ENCODE measurements around the gene FUS.
"Not testable (repeated sequence)": the region's sequence is repeated elsewhere in the genome, so short reads cannot be mapped to it uniquely, and the experiment has no call there.

Gene FUS

DNA sequence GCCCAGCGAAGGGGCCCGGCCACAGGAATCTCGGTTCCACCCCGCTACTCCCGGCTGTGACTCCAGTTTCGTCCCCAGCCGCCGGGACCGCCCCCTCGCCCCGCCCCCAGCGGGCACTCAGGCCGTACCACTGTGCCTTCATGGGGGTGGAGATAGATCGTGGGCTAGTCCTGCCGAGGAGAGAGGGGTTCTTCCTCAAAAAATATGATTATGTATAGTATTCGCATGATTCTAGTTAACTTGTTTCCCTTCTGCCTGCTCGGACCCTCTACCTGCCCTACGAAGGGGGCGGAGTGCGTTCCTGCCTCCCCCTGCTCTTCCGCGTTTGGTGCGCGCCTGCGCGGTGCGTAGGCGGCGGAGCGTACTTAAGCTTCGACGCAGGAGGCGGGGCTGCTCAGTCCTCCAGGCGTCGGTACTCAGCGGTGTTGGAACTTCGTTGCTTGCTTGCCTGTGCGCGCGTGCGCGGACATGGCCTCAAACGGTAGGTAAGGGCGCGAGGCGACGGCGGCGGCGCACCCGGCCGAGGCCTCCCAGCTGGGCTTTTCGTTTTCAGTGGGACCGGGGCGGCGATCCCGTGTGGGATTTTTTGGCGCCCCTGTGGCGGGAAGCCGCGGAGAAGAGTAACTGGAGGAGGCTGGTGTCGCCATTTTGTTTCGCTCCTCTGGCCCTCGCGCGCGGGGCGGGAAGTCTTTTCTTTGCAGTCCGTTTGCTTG lies at the start of gene FUS:
Gene FUS (plus strand): TSS at position 393 of the 713 bp plus-strand sequence. CDS start 76 bp downstream, at position 469.
- DNase-seq = peak; percentile 83 to 84

DNA sequence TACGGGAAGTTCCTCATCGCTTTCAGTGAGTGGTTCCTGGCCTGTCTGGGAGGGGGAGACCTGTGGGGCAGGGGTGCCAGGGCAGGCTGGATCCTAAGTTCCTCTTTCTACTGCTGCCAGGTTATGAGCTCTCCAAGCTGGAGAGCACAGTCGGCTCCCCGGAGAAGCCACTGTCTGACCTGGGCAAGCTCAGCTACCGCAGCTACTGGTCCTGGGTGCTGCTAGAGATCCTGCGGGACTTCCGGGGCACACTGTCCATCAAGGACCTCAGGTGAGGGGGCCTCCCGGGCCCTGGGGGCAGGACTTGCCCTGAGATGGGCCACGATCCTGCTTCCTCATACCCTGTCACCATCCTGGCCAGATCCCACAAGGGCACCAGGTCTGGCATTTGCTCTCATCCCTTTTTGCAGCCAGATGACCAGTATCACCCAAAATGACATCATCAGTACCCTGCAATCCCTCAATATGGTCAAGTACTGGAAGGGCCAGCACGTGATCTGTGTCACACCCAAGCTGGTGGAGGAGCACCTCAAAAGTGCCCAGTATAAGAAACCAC lies 49.5 kb upstream of the FUS start:
- DNase-seq = peak; percentile 67 to 73

DNA sequence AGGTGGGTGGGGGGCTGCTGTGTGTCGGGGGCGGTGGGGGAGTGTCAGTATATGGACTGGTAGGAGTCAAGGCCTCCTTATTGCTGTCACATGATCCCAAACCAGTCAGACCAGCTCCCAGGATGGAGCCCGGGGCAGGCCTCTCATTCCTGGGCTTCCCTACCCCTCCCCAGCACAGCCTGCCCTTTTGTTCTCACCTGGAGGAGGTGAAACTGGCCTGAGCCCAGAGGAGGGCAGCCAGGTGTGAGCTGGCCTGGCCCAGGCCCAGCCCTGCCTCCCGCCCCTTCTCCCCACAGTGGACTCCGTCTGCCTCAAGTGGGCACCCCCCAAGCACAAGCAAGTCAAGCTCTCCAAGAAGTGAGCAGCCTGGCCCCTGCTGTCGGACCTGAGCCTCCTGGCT lies 49.0 kb upstream of the FUS start:
- DNase-seq = no peak

DNA sequence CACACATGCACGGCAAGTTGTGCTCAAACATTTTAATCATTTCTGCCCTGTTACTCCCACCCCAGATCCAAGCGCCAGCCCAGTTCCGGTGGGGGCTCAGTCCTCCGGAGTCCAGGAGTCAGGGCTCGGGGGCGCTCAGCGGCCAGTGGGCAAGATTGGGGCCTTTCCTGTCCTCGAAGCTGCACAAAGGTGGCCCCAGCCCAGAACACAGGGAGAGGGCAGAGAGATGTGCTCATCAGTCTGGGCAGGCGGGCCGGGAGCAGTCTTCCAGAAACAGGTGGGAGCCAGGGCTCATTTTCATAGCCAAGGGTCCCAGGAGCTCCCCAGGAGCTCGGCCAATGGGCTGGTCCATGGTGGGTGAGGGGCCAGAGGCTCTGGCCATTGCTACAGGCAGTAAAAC lies 48.5 kb upstream of the FUS start:
- DNase-seq = no peak

DNA sequence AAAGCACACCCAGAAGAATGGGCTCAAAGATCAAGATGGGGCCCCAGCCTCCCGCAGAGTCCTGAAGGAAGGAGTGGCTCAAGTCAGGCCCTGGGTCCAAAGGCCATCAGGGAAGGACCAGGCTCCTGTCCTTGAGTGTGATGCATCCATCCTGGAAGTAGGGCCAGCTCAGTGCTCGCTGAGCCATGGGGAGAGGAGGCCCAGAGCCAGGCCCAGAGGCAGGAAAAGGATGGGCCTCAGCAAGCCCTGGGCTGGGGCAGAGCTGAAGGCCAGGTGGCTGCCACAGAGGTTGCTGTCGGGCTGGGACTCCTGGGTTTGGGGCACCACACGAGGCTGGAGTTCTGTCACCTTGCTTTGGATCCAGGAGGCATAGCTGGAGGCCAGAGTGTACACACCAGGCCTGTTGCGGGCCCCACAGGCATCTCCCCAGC lies 48.1 kb upstream of the FUS start:
- DNase-seq = no peak

DNA sequence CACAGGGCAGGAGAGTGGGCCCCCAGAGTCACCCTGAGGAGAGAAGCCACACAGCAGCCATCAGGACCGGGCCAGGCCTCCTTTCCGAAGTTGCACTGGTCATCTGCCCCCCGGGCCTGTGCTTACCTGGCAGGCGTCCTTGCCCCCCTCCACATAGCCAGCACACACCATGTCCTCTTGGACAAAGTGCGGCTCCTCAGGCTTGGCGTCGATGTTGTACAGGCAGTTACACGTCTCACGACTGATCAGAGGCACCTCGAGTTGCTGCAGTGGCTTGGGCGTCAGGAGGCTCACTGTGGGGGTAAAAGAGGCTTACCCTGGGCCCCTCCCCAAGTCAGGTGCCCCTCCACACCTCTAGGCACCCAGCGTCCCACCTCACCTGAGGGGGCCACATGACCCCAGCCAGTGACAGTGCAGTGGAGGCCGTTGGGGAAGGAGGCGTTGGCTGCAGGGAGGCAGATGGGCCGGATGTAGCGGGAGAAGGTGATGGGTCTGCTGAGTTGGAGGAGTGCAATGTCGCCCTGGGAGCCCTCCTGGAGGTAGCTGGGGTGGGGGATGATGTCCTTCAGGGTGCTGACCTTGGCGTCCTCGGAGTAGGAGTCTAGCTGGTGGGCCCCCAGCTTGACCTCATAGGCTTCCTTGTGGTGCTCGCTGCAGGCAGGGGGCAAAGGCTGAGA lies 47.5 kb upstream of the FUS start:
- DNase-seq = no peak

DNA sequence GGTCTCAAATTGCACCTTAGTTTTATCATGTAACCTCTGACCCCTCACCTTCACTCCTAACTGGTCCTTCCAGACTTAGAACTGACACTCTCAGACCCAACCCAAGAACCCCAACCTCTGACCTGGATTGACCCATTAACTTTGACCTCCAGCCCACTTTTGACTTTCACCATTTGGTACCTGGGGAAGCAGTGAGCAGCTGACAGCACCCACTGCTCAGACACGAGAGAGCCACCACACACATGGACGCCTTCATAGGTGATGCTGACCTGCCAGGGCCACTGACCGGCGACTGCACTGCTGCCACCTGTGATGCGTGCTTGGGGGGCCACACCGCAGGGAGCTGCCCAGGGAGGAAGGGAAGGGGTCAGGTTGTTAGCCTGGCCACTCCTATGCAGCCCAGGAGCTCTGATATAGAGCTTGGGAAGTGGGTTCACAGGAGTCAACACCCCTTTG lies 46.9 kb upstream of the FUS start:
- DNase-seq = no peak

DNA sequence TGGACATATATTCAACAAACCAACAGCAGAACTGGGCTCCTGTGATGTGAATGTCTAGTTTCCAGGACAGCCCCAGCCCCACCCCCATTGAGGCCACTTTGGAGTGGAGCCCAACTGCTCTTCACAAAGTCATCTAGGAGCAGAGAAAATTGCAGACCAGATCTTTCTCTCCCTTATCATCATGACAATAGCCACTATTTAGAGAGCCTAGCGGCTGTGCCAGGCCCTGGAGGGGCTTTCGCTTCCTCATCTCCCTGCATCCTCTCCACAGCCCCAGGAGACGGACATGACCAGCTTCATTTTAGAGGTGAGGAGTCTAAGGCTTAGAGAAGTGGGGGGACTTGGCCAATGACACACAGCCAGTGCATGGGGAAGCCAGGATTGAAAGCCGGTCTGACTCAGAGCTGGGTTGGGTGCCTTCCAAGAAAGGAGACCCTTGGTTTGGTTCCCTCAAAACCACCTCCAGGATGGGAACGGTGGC lies 45.8 kb upstream of the FUS start:
- DNase-seq = no peak

DNA sequence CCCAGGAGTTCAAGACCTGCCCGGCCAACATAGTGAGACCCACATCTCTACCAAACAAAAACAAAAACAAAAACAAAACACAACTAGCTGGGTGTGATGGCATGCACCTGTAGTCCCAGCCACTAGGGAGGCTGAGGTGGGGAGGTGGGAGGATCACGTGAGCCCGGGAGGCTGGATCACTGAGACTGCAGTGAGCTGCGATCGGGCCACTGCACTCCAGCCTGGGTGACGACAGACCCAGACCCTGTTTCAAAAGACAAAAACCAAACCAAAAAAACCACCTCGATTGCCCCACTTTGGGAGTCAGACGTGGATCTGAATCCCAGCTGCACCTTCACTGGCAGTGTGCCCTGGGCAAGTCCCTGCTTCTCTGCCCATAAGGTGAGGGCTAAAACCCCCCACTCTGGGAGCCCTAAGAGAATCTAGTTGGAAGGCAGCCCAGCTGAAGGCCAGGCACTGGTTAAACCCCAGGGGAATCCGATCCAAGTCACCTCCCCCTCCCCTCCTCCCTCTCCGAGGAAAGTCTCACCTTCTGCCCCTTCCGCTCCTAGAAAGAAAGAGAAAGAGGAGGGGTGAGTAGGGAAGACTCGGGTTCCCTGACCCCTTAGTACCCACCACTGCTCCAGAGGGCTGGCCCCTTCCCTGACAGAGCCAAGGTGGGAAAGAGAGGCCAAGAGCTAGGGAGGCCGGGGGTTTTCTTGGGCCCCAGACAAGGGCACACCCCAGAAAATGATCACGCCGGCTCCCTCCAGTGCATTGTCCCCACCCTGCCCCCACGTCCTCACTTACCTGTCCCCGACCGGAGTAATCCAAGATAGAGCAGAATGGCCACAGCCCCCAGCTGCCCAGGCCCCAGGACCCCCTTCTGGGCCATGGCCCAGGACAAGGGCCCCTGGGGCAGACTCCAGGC lies 45.1 kb upstream of the FUS start:
- no peak for DNase-seq

DNA sequence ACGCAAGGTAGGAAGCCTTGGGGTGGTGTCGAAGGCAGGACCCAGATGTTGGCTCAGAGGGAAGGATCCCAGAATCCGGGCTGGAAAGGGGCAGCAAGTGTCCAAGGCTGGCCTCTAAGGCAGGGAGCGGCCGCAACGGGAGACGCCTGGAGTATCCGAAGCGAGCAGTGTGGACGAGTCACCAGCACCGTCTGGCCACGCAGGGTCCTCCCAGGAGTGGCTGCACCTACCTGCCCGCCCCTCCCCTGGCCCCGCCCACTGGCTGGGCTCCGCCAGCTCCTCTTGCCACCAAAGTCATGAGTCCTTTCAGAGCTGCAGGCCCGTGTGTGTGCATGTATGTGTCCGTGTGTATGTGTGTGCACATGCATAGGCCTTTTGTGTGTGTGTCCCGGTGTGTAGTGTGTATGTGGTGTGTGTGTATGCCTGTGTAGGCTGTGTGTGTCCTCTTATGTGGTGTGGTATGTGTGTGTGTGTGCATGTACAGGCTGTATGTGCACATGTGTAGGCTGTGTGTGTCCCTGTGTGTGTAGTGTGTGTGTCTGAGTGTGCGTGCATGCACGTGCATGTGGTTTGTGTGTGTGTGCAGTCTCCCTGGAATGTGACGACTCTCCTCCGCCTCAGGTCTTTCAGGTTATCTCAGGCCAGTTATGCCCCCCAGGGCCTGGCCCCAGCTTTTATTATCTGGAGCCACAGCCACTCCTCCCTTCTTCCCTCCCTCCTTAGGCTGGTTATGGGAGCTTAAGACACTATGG lies 44.2 kb upstream of the FUS start, which contains the start of gene PRSS8:
Gene PRSS8 (minus strand): TSS at position 193 of the 752 bp plus-strand sequence. CDS start 229 bp downstream, outside the sequence.
- DNase-seq = no peak

DNA sequence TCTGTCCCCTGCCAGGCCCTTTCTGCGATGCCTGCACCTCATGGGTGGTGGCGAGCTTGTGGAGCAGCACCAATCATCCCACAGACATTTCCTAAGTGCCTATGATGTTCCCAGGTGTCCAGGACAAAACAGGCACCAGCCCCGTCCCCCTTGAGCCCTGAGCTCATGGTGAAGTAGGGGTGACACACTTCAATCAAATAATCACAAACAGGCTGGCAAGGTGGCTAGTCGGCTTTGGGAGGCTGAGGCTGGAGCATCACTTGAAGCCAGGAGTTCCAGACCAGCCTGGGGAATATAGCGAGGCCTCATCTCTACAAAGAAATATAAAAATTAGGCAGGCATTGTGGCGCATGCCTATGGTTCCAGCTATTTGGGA lies 43.7 kb upstream of the FUS start:
- DNase-seq = no peak

DNA sequence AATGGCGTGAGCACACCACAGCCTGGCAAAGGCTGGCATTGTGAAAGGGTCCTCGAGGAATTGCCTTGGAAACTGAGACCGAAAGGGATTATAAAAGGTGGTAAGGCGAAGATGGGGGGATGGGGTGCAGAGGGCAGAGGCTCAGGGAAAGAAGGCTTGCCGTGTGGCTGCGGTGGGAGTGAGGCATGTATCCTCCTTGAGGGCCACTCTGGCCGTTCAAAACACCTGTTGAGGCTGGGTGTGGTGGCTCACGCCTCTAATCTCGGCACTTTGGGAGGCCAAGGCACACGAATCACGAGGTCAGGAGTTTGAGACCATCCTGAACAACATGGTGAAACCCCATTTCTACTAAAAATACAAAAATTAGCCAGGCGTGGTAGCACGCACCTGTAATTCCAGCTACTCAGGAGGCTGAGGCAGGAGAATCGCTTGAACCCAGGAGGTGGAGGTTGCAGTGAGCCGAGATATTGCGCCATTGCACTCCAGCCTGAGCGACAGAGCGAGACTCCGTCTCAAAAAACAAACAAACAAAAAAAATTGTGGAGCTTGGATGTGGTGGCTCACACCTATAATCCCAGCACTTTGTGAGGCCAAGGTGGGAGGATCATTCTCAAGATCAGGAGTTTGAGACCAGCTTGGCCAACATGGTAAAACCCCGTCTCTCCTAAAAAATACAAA lies 43.0 kb upstream of the FUS start:
- DNase-seq = not testable (repeated sequence)

DNA sequence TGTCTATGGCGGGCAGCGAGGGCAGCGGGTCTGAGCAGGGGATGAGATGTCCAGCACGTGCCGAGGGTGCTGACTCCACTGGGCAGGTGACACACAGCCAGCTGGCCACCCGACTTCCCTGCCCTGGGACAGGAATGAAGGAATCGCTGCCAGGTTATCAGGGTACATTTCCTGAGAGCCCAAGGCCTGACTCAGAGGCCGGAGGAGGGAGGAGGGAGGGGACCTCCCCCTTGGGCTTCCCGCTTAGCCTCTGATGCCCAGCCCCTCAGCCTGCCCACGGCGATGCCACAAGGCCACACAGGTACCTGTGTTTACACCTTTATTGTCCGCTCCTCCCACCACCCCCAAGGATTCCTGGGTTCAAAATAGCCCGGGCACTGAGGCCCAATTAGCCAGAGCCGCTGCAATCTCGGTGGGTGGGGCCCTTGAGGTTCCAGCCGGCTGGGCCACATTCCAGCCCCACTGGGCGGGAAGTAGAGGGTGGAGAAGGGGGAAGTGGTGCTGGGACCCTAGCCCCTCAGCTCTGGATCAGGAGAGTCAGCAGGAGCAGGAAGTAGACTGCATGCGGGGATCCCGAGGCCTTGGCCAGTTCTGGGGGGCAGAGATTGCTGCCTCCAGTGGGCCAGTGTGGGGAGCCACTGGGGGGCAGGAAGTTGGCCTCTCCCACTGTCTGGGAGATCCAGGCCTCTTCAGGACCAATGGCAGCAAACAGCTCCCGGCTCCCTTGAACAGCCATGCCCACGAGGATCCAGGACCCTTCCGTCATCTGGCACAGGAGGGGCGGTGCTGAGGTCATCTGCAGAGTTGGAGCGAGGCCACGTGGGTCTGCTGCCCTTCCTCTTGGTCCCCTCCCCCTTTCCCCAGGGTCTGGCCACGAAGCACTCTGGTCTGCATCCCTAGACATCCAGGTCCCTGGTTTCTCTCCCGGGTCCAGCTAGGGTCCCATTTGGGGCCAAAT lies 41.0 kb upstream of the FUS start:
- no peak for DNase-seq

DNA sequence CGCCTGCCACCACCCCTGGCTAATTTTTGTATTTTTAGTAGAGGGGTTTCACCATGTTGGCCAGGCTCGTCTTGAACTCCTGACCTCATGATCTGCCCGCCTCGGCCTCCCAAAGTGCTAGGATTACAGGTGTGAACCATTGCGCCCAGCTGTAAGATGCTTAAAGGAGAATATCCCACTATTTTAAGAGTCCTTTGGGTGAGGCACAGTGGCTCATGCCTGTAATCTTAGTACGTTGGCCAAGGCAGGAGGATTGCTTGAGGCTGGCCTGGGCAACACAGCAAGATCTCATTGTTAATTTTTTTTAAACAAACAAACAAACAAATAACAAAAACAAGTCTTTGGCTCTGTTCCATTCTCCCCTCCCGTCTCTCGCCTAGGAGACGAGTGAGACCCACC lies 38.9 kb upstream of the FUS start:
- not testable (repeated sequence) for DNase-seq

DNA sequence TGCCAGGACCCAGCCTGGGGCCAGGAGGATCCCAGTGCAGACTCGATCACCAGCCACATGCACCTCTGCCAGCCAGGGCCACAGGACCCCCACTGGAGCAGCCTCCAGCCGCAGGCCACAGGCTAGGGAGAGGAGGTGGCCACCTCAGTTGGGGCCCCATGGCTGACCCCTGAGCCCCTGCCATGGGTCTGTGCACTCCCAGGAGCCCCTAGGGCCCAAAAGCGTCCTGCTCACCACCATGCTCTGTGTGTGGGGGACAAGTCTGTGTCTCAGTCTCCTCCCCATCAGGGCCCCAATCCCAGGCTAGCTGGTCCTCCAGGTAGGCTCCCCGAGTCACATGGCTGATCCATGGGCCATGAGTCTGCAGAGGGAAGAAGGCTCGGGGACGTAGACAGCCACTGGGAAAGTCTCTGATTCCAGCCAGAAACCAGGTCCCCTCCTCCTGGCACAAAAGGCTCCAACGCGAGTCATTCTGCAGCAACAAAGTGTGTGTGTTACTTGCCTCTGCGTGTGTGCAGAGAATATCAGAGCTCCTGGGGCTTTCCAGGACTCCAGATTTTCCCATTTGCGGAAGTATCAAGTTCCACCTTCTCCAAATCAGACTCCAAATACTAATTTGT lies 38.3 kb upstream of the FUS start:
- no peak for DNase-seq

DNA sequence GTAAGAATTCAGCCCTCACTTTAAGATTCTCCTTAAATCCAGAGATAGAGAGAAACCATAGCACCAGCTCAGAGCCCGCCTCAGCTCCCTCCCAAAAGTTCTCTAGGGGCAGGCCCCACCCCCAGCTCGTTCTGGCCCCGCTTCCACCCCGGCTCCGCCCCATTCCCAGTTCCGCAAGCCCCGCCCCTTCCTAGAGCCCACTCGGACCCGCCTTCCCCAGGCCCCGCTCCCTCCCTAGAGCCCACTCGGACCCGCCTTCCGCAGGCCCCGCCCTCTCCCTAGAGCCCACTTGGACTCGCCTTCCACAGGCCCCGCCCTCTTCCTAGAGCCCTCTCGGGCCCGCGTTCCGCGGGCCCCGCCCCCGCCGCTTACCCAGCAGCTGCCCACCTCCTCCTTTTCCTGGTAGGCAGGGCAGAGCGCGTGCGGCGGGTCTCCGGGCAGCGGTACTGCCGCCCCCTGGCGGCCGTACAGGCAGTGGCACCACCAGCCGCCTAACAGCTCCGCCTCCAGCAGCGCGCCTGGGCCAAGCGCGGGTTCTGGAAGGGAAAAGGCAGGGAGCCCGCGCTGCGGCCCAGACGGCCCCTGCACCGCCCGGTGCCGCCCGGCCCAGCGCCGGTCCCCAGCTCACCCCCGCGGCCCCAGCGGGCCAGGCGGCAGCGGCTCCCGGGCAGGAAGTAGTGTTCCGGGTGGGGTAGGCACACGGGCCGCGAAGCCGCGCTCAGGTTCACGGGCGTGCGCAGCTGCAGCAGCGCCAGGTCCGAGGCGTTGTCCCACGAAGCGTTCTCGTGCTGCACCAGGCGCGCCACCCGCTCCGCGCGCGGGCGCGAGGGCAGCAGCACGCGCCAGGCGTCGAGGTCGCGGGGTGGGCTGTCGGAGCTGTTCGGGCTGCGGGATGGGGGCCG lies 37.6 kb upstream of the FUS start:
- DNase-seq = peak; percentile 97

DNA sequence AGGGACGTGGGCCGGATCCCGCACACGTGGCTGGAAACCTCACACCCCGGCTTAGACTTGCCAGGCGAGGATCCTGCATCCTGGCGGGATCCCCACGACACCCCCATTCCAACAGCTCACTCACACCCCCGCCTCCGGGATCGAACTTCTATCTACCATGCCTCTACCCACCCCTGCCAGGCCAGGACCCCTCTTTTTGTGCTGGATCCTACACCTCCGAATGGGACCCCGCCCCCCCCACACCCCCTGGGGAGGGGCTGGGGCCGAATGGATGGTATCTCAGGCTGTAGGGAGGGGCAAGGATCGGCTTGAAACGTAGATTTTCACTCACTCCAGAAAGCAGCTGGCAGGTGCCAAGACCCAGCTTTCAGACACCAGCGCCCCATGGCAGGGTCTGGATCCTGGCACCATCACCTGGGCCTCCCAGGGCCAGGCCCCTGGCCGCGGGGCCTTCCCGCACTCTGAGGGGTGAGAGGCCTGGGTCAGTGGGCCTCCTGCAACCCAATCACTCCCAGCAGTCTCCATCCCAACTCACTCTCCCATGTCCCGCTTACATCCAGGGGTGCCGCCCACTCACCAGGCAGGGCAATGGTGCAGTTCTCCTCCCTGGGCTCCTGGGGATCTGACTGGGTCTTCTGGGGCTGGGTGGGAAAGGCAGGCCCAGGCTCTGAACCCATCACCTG lies 36.8 kb upstream of the FUS start:
- no peak for DNase-seq

DNA sequence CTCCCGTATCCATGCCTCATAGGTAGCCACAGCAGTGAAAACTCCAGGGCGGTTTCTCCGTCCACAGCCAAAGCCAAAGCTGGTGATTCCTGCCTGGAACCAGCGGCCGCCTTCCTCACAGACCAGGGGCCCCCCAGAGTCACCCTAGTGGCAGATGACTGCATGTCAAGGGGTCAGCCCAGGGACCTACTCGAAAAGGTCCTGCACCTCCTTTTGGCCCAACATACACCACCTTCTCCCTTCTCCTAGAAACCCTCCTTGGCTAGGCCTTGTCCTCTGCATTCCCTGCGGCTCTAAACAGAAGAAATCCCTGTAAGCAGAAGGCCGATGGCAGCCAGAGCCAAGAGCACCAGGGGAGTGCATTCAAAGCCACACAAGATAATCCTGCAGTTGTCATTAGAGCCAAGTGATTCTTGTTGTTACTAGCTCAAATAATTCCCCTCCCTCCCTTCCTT lies 36.2 kb upstream of the FUS start:
- no peak for DNase-seq

Data from AML-193 (cell line).